ENCODE results near the gene FAM9C. TPM values are rescaled to one million over a fixed set of nuclear protein-coding genes. Genes with fewer than 3 reads are reported as not detected.

The FAM9C gene
- polyA plus RNA-seq, 1 donor (not counting 4 experiments of a cell fraction or from before 2014, with no cell fraction given), result not detected

DNA sequence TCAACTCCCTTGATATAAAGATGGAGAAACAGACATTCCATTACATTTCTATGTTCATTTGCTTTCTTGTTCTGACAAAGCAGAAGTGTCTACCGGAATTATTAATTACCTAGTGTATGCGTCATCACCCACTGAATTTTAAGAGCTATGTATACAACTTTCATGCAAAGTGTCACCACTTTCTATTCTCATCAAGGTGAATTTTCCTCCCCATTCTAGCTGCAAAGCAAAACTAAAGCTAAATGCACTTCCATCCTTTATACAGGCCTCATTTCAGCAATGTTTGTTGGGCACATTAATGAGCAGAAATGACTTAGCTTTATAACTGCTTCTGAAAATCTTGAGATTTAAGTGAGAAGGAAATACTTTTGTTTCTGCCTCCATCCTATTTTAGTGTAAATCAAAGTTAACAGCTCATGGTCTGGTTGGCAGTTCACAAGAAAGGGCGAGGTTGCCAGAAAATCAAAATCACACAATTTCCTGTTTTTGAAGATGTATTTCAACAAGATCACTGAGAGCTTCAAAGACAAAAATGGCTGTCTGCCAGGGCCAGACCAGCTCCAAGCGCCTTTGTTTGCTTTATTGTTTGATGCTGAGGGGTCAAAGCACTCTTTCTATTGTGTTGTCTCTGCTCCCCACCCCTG lies 7.2 kb upstream of the FAM9C start:
- H3K9me1 ChIP-seq (ENCODE audit: control insufficient read depth, extremely low read depth, insufficient read depth, low read length), result no peaks in the 10 kb centered on the region
- H3K4me3 ChIP-seq (ENCODE audit: control insufficient read depth in 2 of 3, extremely low read depth in 1 of 3, insufficient read depth in 2 of 3, low read depth in 1 of 3, low read length in 3 of 3), result no peak overlapping the region
- H4K20me1 ChIP-seq (ENCODE audit: control insufficient read depth, extremely low read depth, insufficient read depth, low read length), result no peaks in the 10 kb centered on the region
- DNase-seq (ENCODE audit: low read depth, low spot score) (no peak), FAIRE-seq (no peak)
- H3K9ac ChIP-seq (ENCODE audit: control insufficient read depth, extremely low read depth, insufficient read depth, low read length), result no peak overlapping the region
- H3K79me2 ChIP-seq (ENCODE audit: control insufficient read depth, insufficient read depth, low read length), result no peaks in the 10 kb centered on the region
- no peaks in the 10 kb centered on the region for H3K36me3 ChIP-seq (ENCODE audit: control insufficient read depth in 2 of 2, extremely low read depth in 1 of 2, insufficient read depth in 2 of 2, low read length in 2 of 2)
- TF ChIP-seq EZH2 (IDR thresholded peaks at IDR 0.05; ENCODE audit: low read length), result no peak
- TF ChIP-seq, protein P1, sequence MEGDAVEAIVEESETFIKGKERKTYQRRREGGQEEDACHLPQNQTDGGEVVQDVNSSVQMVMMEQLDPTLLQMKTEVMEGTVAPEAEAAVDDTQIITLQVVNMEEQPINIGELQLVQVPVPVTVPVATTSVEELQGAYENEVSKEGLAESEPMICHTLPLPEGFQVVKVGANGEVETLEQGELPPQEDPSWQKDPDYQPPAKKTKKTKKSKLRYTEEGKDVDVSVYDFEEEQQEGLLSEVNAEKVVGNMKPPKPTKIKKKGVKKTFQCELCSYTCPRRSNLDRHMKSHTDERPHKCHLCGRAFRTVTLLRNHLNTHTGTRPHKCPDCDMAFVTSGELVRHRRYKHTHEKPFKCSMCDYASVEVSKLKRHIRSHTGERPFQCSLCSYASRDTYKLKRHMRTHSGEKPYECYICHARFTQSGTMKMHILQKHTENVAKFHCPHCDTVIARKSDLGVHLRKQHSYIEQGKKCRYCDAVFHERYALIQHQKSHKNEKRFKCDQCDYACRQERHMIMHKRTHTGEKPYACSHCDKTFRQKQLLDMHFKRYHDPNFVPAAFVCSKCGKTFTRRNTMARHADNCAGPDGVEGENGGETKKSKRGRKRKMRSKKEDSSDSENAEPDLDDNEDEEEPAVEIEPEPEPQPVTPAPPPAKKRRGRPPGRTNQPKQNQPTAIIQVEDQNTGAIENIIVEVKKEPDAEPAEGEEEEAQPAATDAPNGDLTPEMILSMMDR (optimal IDR thresholded peaks at IDR 0.05 in 1 of 3, IDR thresholded peaks at IDR 0.05 in 1 of 3, conservative IDR thresholded peaks at IDR 0.05 in 1 of 3; ENCODE audit: extremely low read depth in 1 of 3, insufficient read depth in 2 of 3, low read length in 3 of 3), result no peak
- no peaks in the 10 kb centered on the region for H3K4me1 ChIP-seq (ENCODE audit: control insufficient read depth, extremely low read depth, insufficient read depth, low read length)
- no peaks in the 10 kb centered on the region for H3K9me3 ChIP-seq (ENCODE audit: control insufficient read depth, low read depth, low read length)
- H3K27ac ChIP-seq (ENCODE audit: control insufficient read depth, insufficient read depth, low read length), result no peak overlapping the region
- no peak overlapping the region for H2AFZ ChIP-seq (ENCODE audit: control insufficient read depth, low read length)
- dilution Hi-C loops (cut with MboI; ENCODE audit: extremely low pct_ligation_motif_present, low sequenced_read_pairs), result no loop called here
- no peak overlapping the region for H3K4me2 ChIP-seq (ENCODE audit: control insufficient read depth, extremely low read depth, insufficient read depth, low read depth, low read length)
- H3K27me3 ChIP-seq (ENCODE audit: control insufficient read depth, extremely low read depth, insufficient read depth, low read length), result no peaks in the 10 kb centered on the region

DNA sequence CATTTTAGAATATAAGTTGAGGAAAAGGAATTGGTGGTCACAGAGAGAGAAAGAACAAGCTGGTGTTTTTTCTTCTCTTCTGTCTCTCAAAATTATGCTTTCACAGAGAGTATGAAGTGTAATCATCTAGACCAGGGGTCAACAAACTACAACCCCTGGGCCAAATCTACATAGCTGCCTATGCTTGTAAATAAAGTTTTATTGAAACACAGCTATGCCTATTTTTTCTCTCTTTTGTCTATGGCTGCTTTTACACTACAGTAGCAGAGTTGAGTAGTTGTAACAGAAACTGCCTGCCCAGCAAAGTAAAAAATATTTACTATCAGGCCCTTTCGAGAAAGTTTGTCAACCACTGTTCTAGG lies 6.7 kb upstream of the FAM9C start:
- no peak overlapping the region for H3K27ac ChIP-seq (ENCODE audit: control insufficient read depth, insufficient read depth, low read length)
- no peak overlapping the region for H3K4me2 ChIP-seq (ENCODE audit: control insufficient read depth, extremely low read depth, insufficient read depth, low read depth, low read length)
- TF ChIP-seq, protein P1 (optimal IDR thresholded peaks at IDR 0.05 in 1 of 3, IDR thresholded peaks at IDR 0.05 in 1 of 3, conservative IDR thresholded peaks at IDR 0.05 in 1 of 3; ENCODE audit: extremely low read depth in 1 of 3, insufficient read depth in 2 of 3, low read length in 3 of 3), result no peak
- no peak for TF ChIP-seq EZH2 (IDR thresholded peaks at IDR 0.05; ENCODE audit: low read length)
- H3K4me3 ChIP-seq (ENCODE audit: control insufficient read depth in 2 of 3, extremely low read depth in 1 of 3, insufficient read depth in 2 of 3, low read depth in 1 of 3, low read length in 3 of 3), result no peak overlapping the region
- H3K36me3 ChIP-seq (ENCODE audit: control insufficient read depth in 2 of 2, extremely low read depth in 1 of 2, insufficient read depth in 2 of 2, low read length in 2 of 2), result no peaks in the 10 kb centered on the region
- DNase-seq (ENCODE audit: low read depth, low spot score) (no peak), FAIRE-seq (no peak)
- H3K79me2 ChIP-seq (ENCODE audit: control insufficient read depth, insufficient read depth, low read length), result no peaks in the 10 kb centered on the region
- H3K9me3 ChIP-seq (ENCODE audit: control insufficient read depth, low read depth, low read length), result no peaks in the 10 kb centered on the region
- dilution Hi-C loops (cut with MboI; ENCODE audit: extremely low pct_ligation_motif_present, low sequenced_read_pairs), result no loop called here
- H3K27me3 ChIP-seq (ENCODE audit: control insufficient read depth, extremely low read depth, insufficient read depth, low read length), result no peaks in the 10 kb centered on the region
- H3K4me1 ChIP-seq (ENCODE audit: control insufficient read depth, extremely low read depth, insufficient read depth, low read length), result no peaks in the 10 kb centered on the region
- H3K9me1 ChIP-seq (ENCODE audit: control insufficient read depth, extremely low read depth, insufficient read depth, low read length), result no peaks in the 10 kb centered on the region
- no peak overlapping the region for H3K9ac ChIP-seq (ENCODE audit: control insufficient read depth, extremely low read depth, insufficient read depth, low read length)
- no peaks in the 10 kb centered on the region for H4K20me1 ChIP-seq (ENCODE audit: control insufficient read depth, extremely low read depth, insufficient read depth, low read length)
- no peak overlapping the region for H2AFZ ChIP-seq (ENCODE audit: control insufficient read depth, low read length)
